NCI-H146 treated with DMSO at 0.1 percent for 48 hours (cell line): Measurements from ENCODE around the gene ZNF804A.

ENCODE experiments used
- DNase-seq: peaks from one replicate; lab custom pipeline; 2025; ENCODE audit not compliant: unreplicated experiment; lab: John Stamatoyannopoulos, UW

The ZNF804A gene

DNA sequence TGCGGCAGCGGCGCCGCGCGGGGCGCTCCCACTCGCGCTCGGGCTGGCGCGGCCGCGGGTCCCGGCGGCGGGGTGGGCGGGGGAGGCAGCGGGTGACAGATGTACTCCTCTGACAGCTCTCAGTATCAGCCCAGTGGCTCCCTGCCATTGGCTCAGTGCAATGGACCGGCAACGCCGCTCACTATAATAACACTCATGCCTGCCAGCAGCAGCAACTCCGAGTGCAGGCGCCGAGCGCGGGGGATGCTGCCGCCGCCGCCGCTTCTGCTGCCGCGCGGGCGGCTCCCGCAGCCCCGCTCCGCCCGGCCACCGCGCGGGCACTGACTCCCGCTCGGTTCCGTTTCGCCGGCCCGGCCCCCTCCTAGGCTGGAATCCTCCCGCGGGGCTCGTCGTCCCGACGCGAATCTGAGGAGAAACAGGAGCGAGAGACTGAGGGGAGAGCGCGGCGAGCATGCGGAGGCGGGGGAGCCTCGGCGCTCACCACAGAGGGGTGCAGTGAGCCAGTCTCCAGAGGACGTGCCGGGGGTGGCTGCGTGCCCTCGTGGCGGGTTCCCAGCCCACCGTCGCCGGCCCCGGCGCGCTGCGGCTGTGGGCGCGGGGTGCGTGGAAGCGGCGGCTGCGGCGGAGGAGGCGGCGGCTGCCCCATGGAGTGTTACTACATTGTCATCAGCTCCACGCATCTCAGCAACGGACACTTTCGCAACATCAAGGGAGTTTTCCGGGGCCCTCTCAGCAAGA is at the start of gene ZNF804A:
Gene ZNF804A (plus strand): TSS at position 214 of the 738 bp plus-strand sequence. CDS start 431 bp downstream, at position 645.
- DNase-seq: peak; percentile 23

DNA sequence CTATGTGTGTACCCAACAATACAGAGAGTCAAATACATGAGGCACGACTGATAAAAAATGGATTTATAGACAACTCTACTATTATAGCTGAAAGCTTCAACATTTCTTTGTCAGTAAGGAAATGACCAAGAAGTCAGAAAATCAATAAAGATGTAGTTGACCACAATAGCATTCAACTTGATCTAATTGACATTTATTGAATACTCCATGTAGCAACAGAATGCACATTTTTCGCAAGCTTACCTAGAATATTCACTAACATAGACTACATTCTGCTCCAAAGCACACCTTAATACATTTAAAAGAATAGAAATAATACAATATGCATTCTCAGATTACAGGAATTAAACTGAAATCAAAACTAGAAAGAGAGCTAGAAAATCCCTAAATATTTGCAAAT is 49.2 kb upstream of the ZNF804A start:
- DNase-seq: no peak

DNA sequence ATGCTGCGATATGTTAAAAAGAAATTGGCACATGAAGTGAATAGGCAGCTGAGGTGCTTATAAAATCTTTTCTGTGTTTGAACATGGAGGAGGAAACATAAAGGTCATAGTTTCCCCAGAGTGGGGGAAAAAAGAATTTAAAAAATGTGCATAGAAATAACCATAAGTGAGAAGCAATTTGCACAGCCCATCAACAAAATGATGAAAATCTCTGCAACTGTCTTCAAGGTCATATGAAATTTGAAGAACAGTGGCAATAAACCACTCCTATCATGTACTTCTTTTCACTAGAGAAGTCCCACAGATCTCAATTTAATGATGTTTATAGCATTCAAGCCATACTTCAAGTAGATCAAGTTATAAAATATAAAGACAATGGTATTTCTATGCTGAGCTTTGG is 46.7 kb upstream of the ZNF804A start:
- DNase-seq: no peak

DNA sequence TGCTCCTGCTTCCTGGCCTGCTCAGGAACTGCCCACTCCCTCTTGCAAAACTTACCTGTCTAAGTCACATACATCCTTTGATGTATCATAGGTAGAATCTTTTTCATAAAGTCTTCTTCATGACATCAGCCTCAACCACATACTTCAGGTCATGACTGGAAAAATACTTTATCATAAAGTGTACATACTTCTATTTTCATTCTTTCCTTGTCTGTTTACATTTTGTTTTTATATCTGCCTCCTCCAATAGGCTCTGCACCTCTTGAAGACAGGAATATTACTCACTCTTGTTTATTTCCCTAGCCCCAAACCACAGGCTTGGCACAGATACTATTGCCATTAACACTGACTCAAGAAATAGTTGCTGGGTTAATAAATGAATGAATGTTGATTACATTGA is 43.6 kb upstream of the ZNF804A start:
- DNase-seq: no peak

DNA sequence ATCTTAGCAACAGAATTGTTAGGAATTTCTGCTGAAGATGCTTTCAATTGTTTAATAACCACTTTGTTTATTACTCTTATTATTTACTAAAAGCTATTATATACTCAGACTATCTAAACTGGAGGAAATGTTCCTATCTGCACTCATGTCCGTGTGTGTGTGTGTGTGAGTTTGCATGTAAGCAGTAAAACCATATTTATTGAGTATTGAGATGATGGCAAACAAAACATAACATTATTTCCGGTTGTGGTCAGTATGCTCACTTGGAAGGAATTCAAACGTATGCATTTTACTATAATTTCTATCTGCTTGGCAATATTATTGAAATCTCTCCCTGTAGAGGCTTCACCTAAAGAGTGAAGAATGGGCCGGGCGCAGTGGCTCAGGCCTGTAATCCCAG is 43.0 kb upstream of the ZNF804A start:
- DNase-seq: no peak

DNA sequence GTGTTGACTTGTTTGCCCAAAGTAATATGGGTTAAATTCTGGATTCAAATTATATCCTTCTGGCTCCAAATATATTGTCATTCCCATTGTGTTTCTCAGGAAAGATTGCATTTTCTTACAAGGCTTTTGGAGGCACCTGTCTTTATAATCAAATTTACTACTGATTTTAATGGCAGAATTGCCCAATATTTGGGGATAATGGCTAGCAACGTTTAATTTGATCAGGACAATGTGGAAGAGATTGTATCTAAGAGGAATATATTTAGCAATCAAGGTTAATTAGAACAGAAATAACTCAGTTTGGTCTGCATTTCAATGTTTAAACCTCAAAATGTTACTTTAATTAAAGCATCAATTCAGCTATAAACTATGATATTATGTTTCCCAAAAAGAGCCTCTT is 41.7 kb upstream of the ZNF804A start:
- no peak for DNase-seq

DNA sequence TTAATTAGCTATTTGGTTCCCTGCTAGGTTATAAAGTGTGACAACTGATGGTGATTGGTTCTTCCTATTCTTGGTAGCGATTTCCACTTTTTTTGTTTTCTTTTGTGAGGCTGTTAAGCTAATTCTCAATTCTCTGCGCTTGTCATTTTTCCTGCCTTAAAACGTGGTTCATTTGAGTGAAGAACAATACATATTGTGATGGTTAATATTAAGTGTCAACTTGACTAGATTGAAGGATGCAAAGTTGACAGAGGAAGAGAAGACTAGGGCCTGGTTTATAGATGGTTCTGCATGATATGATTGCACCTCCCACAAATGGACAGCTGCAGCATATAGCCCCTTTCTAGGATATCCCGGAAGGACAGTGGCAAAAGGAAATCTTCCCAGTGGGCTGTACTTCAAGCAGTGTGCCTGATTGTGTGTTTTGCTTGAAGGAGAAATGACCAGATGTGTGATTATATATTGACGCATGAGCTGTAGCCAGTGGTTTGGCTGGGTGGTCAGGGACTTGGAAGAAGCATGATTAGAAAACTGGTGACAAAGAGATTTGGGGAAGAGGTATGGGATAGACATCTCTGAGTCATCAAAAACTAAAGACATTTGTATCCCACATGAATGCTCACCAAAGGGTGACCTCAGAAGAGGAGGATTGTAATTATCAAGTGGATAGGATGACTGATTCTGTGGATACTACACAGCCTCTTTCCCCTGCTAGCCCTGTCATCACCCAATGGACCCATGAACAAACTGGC is 39.4 kb upstream of the ZNF804A start:
- DNase-seq: no peak

DNA sequence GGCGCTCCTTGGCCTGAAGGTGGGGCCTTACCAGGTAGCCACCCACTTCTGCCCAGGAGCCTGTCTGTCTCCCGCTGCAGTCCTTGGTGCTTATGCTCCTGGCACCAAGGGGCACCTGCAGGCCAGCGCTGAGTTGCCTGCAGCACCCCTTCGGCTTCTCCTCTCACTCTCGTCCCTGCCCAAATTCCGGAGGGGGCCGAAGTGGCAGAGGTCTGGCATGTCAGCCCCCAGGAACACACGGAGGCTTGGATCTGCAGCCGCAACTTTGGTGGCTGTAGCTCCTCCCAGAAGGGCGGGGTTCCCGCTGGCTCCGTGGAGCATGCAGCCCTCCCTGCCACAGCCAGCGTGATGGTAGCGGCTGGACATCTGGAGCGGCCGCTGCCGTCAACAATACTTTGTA is 37.7 kb upstream of the ZNF804A start:
- no peak for DNase-seq

DNA sequence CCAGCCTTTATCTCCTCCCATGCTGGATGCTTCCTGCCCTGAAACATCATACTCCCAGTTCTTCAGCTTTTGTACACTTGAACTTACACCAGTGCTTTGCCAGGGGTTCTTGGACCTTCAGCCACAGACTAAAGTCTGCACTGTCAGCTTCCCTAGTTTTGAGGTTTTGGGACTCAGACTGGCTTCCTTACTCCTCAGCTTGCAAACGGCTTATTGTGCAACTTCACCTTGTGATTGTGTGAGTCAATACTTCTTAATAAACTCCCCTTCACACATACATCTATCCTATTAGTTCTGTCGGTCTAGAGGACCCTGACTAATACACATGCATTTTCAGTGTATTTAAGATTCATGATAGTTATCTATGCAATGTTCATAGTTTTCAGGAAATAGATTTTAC is 35.8 kb upstream of the ZNF804A start:
- no peak for DNase-seq

DNA sequence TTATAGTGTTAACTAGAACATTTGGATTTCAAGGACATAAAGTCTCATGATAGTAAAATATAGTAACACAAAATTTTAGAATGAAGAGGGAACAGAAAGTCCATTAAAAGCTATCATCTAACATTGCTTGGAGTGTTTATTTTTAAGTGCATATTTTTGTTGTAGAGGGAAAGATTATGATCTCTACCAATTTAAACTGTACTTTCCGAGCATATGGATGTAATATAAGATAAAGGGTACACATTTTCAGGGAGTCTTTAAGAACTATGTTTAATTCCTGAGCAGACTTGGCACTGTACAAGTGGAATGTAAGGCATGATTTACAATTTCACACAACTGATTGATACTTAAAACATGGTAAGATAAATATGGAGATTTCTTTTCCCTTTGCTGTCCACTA is 34.2 kb upstream of the ZNF804A start:
- no peak for DNase-seq

DNA sequence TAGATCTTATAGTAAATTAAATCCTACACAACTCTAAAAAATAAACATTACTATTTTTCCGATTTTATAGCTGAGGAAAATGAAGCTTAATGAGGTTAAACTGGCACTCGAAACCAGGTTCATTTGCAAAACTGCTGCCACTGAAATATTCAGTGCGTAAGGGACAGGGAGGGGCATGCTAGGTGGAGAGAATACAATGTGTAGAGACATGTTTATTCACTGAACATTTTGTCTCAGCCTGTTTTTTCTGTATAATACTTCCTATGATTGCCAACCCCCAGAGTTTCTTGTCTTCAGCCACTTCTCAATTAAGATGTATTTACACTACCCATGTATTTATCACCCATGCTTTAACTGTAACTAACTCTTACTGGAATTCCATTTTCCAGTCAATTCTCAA is 31.6 kb upstream of the ZNF804A start:
- DNase-seq: no peak

DNA sequence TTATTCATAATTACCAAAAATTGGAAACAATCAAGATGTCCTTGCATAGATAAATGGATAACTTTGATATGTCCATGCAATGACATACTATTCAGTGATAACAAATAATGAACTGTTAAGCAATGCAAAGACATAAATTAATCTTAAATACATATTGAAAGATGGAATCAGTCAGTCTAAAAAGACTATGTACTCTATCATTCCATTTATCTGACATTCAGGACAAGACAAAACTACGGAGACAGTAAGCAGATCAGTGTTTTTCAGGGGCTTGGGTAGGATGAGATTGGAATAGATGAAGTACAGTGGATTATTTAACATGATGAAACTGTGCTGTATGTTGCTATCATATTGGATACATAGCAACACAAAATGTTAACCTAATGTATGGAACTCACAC is 21.3 kb upstream of the ZNF804A start:
- no peak for DNase-seq

DNA sequence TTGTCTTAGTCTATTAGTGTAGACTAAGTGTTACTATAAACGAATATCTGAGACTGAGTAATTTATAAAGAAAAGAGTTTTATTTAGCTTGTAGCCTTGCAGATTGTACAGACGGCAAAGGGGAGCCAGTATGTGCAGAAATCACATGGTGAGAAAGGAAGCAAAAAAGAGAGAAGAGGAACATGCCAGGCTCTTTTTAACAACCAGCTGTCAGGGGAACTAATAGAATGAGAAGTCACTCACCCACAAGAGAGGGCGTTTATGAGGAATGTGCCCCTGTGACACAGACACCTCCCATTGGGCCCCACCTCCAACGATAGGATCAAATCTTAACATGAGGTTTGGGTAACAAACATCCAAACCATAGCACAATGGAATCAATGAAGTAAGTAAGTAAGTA is 20.6 kb upstream of the ZNF804A start:
- no peak for DNase-seq

DNA sequence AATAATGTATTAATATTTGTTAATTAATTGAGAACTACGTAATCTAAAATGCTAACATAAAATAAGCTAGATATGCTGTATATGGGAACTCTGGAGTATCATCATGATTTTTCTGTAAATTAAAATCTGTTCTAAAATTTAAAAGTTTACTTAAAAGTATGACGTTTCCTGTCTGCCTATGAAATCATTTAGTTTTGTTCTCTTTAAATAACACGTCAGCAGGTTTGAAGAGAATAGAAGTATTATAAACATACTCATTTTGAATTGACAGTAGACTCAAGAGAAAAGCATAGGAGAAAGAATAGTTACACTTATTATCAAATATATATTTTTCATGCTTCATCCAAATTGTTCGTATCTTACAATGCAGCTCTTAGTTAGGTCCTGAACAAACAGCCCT is 19.1 kb upstream of the ZNF804A start:
- DNase-seq: no peak

DNA sequence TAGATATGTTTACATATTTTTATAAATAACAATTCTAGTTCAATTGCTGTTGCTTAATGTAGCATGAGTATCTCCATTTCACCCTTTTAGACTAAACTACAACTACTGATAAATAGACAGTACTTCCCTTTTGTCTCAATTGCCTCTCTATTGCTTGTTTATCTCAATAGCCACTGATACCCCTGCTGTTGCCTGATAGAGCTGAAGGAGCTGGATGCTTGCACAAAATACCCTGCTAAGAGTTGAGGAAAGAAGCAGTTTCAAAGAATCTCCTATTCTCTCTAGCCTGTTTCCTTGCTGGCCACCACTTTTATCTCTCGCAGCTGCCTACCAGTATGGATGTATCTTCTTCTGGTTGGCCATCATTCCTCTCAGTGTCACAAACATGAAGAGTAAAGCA is 16.9 kb upstream of the ZNF804A start:
- no peak for DNase-seq

DNA sequence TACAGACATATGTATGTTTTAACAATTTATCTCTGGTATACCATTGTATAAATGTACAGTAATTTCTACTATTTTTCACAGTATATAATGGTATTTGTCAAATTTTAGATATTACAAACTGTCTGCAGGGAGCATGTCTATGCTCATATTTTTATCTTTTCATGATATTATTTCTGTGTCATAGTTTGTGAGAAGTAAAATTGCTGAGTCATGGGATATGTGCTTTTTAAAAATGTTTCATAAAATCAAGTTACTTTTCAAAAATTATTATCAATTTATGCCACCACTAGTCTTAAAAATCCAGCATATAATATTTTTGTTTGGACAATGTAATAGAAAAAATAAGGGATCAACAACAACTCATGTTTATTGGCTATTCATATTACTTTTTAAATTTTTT is 9.1 kb upstream of the ZNF804A start:
- DNase-seq: no peak

DNA sequence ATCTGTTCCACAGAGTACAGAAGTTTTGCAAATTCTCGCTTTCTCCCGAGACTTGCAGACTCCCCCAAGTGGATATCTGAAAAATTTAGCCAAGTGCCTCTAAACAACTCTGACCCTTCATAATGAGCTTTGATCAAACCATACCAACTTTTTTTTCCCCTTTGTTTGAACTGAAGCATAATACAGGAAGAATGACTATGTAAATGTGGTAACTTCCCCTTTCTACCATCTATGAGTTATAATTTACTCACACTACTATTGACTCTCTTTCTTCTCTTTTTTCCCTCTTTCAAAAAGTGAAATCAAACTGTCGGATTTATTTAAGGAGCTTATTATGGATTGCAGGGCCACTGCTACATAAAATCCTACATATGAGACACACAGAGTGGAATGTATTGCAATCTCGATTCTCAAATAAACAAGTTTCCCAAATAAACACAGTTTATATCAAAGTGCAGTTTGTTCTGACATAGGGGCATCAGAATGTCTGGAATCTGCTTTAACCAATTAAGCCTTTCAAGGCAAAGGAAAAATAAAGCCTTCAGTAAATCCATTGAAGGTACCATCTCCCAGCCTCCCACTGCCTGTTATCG is 1.4 kb upstream of the ZNF804A start:
- DNase-seq: no peak

DNA sequence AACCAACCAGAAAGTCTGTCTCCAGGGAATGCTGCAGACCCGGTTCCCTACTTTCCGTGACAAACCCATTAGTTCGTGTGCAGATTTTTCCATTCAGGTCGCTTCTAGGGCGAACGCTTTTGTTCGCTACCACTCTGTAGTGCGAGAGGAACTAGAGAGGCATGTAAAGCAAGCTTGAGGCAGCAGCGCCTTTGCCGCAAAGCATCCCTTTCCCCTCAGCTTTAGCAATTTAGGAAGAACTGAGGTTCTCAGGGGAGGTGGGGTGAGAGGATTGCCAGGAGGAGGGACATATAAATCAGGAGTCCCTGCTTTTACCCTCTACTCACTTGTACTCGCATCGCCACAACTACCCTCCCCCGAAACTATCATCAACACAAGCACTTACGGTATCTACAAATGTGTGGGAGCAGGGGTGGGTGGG is 748 bp upstream of the ZNF804A start:
- peak; percentile 60 for DNase-seq

DNA sequence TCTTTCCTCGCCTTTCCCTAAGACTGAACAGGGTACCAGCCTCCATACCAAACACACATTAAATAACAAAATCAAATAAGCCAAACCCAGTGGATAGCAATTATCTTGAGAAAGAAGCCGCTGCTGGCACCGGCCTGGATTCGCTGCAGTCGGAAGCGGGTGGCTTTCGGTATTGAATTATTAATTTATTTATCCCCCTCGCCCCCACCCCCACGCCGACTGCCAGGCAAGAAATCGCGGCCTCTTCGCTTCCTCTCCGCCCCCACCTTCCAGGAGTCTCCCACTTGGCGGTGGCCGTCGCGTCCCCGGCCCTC is 370 bp upstream of the ZNF804A start:
- DNase-seq: no peak

DNA sequence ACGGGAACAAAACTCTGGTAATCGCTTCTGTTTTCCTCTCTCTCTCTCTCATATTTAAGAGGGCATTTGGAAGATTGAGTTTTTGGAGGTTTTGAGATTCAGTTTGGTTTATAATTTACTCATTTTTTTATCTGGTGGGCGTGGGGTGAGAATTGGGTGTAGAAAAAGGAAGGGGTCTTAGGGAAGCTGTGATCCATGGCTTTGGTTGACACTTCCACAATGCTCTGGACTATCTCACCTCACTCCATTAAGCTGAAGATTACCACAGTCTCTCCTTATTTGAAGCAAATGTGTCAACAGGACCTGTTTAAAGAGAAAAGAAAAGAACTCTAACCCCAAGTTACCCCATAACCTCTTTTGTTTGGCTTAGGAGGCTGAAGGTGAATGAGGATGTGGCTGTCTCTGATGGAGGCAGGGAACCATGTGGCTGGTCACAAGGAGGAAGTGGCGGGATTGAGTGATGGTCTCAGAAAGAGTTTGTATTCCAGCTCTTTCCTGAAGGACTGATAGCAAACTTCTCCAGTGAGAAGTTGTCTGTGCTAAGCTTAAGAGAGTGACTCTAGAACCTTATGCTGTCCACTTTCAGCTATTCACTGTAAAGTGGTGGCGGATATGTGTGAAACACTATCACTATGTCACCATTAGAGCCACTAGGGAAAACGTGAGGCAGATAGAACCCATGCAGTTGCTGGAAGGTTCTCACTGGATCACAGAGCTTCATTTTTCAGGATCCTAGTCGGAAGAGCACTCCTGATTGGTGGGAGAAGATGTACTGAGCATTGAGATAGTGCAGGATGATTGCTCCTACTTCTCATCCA is 934 bp downstream of the ZNF804A start:
- DNase-seq: no peak

DNA sequence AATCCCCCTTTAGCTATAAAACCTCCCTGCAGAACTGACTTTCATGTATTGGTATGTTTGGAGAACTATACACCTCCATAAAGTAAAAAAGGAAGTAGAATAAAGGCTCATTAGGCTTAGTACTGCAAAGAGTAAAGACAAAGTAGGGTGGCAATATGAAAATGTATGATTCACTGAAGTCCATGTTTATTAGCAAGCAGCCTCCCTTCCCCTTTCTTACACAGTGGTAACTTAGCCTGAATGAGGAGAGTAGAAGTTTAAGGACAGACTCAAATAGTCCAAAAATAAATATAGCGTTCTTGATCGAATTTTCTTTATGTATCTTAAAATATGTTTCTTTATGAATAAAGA is 1.5 kb downstream of the ZNF804A start:
- DNase-seq: peak; percentile 4

DNA sequence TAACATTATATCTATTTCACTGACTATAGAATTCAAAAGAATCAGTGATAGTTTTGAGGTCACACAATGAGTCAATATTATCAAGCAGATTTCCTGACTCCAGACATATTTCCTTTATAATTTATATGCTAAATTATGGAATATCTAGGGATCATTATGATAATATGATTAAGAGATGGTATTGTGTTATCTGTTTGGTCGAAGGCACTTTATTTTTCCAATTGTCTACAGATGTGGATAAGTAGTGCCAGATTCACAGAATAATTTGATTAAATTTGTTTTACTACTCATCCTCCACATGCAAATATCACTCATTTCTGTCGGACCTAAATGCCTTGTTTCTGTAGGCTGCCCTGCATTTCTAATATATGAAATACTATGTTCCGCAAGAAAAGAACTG is 4.4 kb downstream of the ZNF804A start:
- no peak for DNase-seq
